MM.1S (cell line): ENCODE data around the gene SPIN2A.
"Not testable (repeated sequence)": the region's sequence is repeated elsewhere in the genome, so short reads cannot be mapped to it uniquely, and the experiment has no call there.

Experiments used
- EZH2 ChIP-seq: fragments of 300-600 bp; sonication (generic); optimal IDR thresholded peaks from 2 replicates; pipeline ENCODE3; 2017; ENCODE audit warnings: low read depth, mild to moderate bottlenecking, antibody characterized with exemption, low read length, mixed read lengths
- EZH2phosphoT487 ChIP-seq: fragments of 300-600 bp; sonication (generic); IDR thresholded peaks from 2 replicates; pipeline ENCODE4 v1.6.1; 2018; ENCODE audit warnings: antibody characterized with exemption, low read length
- TF ChIP-seq, protein P1 (sequence below): fragments of 300-600 bp; sonication (generic); IDR thresholded peaks from 2 replicates; pipeline ENCODE4 v1.5.1; 2016; ENCODE audit warnings: antibody characterized with exemption, low read length, mixed read lengths

DNA sequence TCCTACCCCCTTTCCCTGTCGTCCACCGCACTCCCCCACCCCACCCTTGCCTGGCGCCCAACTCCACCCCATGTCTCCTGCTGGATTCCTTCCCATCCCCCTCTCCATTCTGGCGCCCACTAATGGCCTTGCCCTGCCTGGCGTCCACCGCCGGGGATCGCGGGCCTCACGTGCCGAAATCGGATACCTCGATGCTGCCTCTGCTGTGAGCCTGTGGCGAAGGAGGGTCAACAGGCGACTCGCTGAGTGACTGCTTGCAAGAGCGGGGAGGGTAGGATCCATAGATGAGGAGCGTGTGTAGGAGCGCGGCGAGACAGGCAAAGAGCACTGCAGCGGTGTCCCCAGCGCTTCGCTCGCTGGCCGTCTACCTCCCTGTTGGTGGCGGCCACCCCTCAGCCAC lies at the start of gene SPIN2A:
- TF ChIP-seq, protein P1, sequence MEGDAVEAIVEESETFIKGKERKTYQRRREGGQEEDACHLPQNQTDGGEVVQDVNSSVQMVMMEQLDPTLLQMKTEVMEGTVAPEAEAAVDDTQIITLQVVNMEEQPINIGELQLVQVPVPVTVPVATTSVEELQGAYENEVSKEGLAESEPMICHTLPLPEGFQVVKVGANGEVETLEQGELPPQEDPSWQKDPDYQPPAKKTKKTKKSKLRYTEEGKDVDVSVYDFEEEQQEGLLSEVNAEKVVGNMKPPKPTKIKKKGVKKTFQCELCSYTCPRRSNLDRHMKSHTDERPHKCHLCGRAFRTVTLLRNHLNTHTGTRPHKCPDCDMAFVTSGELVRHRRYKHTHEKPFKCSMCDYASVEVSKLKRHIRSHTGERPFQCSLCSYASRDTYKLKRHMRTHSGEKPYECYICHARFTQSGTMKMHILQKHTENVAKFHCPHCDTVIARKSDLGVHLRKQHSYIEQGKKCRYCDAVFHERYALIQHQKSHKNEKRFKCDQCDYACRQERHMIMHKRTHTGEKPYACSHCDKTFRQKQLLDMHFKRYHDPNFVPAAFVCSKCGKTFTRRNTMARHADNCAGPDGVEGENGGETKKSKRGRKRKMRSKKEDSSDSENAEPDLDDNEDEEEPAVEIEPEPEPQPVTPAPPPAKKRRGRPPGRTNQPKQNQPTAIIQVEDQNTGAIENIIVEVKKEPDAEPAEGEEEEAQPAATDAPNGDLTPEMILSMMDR, result not testable (repeated sequence)
- TF ChIP-seq EZH2phosphoT487, EZH2: not testable (repeated sequence)
